Measurements from ENCODE around the gene LNX2. TPM values are rescaled to one million over a fixed set of nuclear protein-coding genes. Genes with fewer than 3 reads are reported as not detected.

LNX2 gene
- total and polyA plus RNA-seq, 5 donors from 2014 or later: 3.7 to 6.5 (median 4.8) TPM

- peaks cover 17% of the 10 kb centered on the region for H3K4me1 ChIP-seq (ENCODE audit: control insufficient read depth, insufficient read depth, low read length, poor library complexity, severe bottlenecking)
- H3K9me3 ChIP-seq (ENCODE audit: control insufficient read depth in 2 of 2, low read length in 2 of 2): no peaks in the 10 kb centered on the region
- H3K36me3 ChIP-seq (ENCODE audit: control insufficient read depth, insufficient read depth, low read length): peaks cover 14% of the 10 kb centered on the region
- peak overlapping the region in 1 of 4 donors; percentile 6 for H3K4me3 Mint-ChIP-seq
- H3K27ac Mint-ChIP-seq: peak overlapping the region in 2 of 3 donors; percentile 39 to 77
- no peaks in the 10 kb centered on the region for H3K27me3 ChIP-seq (ENCODE audit: control insufficient read depth, insufficient read depth, low read length)
- peaks cover 45 to 69% (median 60%) of the 10 kb centered on the region in 4 donors for H3K4me1 Mint-ChIP-seq
- DNase-seq: peak in 1 of 3 donors; percentile 6
- no peaks in the 10 kb centered on the region for H3K9me3 Mint-ChIP-seq
- H3K27ac ChIP-seq (ENCODE audit: insufficient read depth, low read length, poor library complexity, severe bottlenecking): peak overlapping the region; percentile 7
- H3K27me3 Mint-ChIP-seq: no peaks in the 10 kb centered on the region
- peaks cover 12% of the 10 kb centered on the region for H3K36me3 Mint-ChIP-seq
- ATAC-seq (ENCODE audit: low read depth in 2 of 2): no peak
- H3K4me3 ChIP-seq (ENCODE audit: low read depth, low read length): no peak overlapping the region
Observed at GRCh38 chr13:27636589-27637288, 16.4 kb upstream of the LNX2 start.

GRCh38 chr13:27635266-27635665 is 14.9 kb upstream of the LNX2 start:
- peaks cover 43 to 81% (median 67%) of the 10 kb centered on the region in 4 donors for H3K4me1 Mint-ChIP-seq
- no peak for DNase-seq
- H3K36me3 ChIP-seq (ENCODE audit: control insufficient read depth, insufficient read depth, low read length): peaks cover 24% of the 10 kb centered on the region
- H3K36me3 Mint-ChIP-seq: peaks cover 15% of the 10 kb centered on the region
- no peaks in the 10 kb centered on the region for H3K27me3 ChIP-seq (ENCODE audit: control insufficient read depth, insufficient read depth, low read length)
- no peaks in the 10 kb centered on the region for H3K27me3 Mint-ChIP-seq
- no peak for ATAC-seq (ENCODE audit: low read depth in 2 of 2)
- no peaks in the 10 kb centered on the region for H3K9me3 ChIP-seq (ENCODE audit: control insufficient read depth in 2 of 2, low read length in 2 of 2)
- H3K9me3 Mint-ChIP-seq: no peaks in the 10 kb centered on the region
- no peak overlapping the region for H3K4me3 ChIP-seq (ENCODE audit: low read depth, low read length)
- no peak overlapping the region for H3K27ac ChIP-seq (ENCODE audit: insufficient read depth, low read length, poor library complexity, severe bottlenecking)
- no peak overlapping the region for H3K4me3 Mint-ChIP-seq
- H3K27ac Mint-ChIP-seq: no peak overlapping the region
- H3K4me1 ChIP-seq (ENCODE audit: control insufficient read depth, insufficient read depth, low read length, poor library complexity, severe bottlenecking): peaks cover 17% of the 10 kb centered on the region

- H3K4me1 Mint-ChIP-seq: peaks cover 38 to 80% (median 65%) of the 10 kb centered on the region in 4 donors
Observed at GRCh38 chr13:27634791-27635190, 14.5 kb upstream of the LNX2 start.

GRCh38 chr13:27634231-27634630 is 13.9 kb upstream of the LNX2 start:
- H3K27me3 Mint-ChIP-seq: no peaks in the 10 kb centered on the region

More at GRCh38 chr13:27634791-27635190, 14.5 kb upstream of the LNX2 start:
- peaks cover 24% of the 10 kb centered on the region for H3K36me3 ChIP-seq (ENCODE audit: control insufficient read depth, insufficient read depth, low read length)
- H3K9me3 ChIP-seq (ENCODE audit: control insufficient read depth in 2 of 2, low read length in 2 of 2): no peaks in the 10 kb centered on the region
- DNase-seq (no peak), ATAC-seq (ENCODE audit: low read depth in 2 of 2) (no peak)
- Mint-ChIP-seq H3K36me3 (peaks cover 17% of the 10 kb centered on the region), H3K4me3 (no peak overlapping the region), H3K9me3 (no peaks in the 10 kb centered on the region), H3K27ac (peak overlapping the region in 1 of 3 donors; percentile 15), H3K27me3 (no peaks in the 10 kb centered on the region)
- H3K27ac ChIP-seq (ENCODE audit: insufficient read depth, low read length, poor library complexity, severe bottlenecking): no peak overlapping the region
- peaks cover 17% of the 10 kb centered on the region for H3K4me1 ChIP-seq (ENCODE audit: control insufficient read depth, insufficient read depth, low read length, poor library complexity, severe bottlenecking)
- no peak overlapping the region for H3K4me3 ChIP-seq (ENCODE audit: low read depth, low read length)
- H3K27me3 ChIP-seq (ENCODE audit: control insufficient read depth, insufficient read depth, low read length): no peaks in the 10 kb centered on the region

GRCh38 chr13:27632648-27633047 is 12.3 kb upstream of the LNX2 start:
- DNase-seq (no peak), ATAC-seq (ENCODE audit: low read depth in 2 of 2) (no peak)
- H3K27me3 ChIP-seq (ENCODE audit: control insufficient read depth, insufficient read depth, low read length): no peaks in the 10 kb centered on the region
- H3K9me3 Mint-ChIP-seq: no peaks in the 10 kb centered on the region
- peaks cover 29 to 77% (median 56%) of the 10 kb centered on the region in 4 donors for H3K4me1 Mint-ChIP-seq
- H3K4me3 ChIP-seq (ENCODE audit: low read depth, low read length): no peak overlapping the region
- H3K9me3 ChIP-seq (ENCODE audit: control insufficient read depth in 2 of 2, low read length in 2 of 2): no peaks in the 10 kb centered on the region
- H3K27me3 Mint-ChIP-seq: no peaks in the 10 kb centered on the region
- H3K4me3 Mint-ChIP-seq: no peak overlapping the region
- peaks cover 17% of the 10 kb centered on the region for H3K4me1 ChIP-seq (ENCODE audit: control insufficient read depth, insufficient read depth, low read length, poor library complexity, severe bottlenecking)
- peaks cover 24% of the 10 kb centered on the region for H3K36me3 Mint-ChIP-seq
- H3K27ac Mint-ChIP-seq: peak overlapping the region in 1 of 3 donors; percentile 26
- no peak overlapping the region for H3K27ac ChIP-seq (ENCODE audit: insufficient read depth, low read length, poor library complexity, severe bottlenecking)
- peaks cover 28% of the 10 kb centered on the region for H3K36me3 ChIP-seq (ENCODE audit: control insufficient read depth, insufficient read depth, low read length)

More at GRCh38 chr13:27634231-27634630, 13.9 kb upstream of the LNX2 start:
- H3K9me3 ChIP-seq (ENCODE audit: control insufficient read depth in 2 of 2, low read length in 2 of 2): no peaks in the 10 kb centered on the region
- Mint-ChIP-seq H3K9me3 (no peaks in the 10 kb centered on the region), H3K4me3 (no peak overlapping the region), H3K36me3 (peaks cover 17% of the 10 kb centered on the region), H3K27ac (peak overlapping the region in 2 of 3 donors; percentile 7 to 42), H3K4me1 (peaks cover 33 to 75% (median 60%) of the 10 kb centered on the region in 4 donors)
- no peak overlapping the region for H3K4me3 ChIP-seq (ENCODE audit: low read depth, low read length)
- DNase-seq (no peak), ATAC-seq (ENCODE audit: low read depth in 2 of 2) (no peak)
- H3K4me1 ChIP-seq (ENCODE audit: control insufficient read depth, insufficient read depth, low read length, poor library complexity, severe bottlenecking): peaks cover 17% of the 10 kb centered on the region
- no peak overlapping the region for H3K27ac ChIP-seq (ENCODE audit: insufficient read depth, low read length, poor library complexity, severe bottlenecking)
- no peaks in the 10 kb centered on the region for H3K27me3 ChIP-seq (ENCODE audit: control insufficient read depth, insufficient read depth, low read length)
- peaks cover 24% of the 10 kb centered on the region for H3K36me3 ChIP-seq (ENCODE audit: control insufficient read depth, insufficient read depth, low read length)

GRCh38 chr13:27632214-27632613 is 11.9 kb upstream of the LNX2 start:
- peaks cover 28% of the 10 kb centered on the region for H3K36me3 ChIP-seq (ENCODE audit: control insufficient read depth, insufficient read depth, low read length)

GRCh38 chr13:27631665-27632064 is 11.3 kb upstream of the LNX2 start:
- DNase-seq (no peak), ATAC-seq (ENCODE audit: low read depth in 2 of 2) (peak in 1 of 2 donors; percentile 20)
- Mint-ChIP-seq H3K36me3 (peaks cover 28% of the 10 kb centered on the region), H3K4me3 (no peak overlapping the region), H3K27me3 (no peaks in the 10 kb centered on the region), H3K27ac (peak overlapping the region; percentile 23 to 81 (median 28)), H3K9me3 (no peaks in the 10 kb centered on the region), H3K4me1 (peaks cover 30 to 80% (median 58%) of the 10 kb centered on the region in 4 donors)
- Histone ChIP-seq H3K4me1 (ENCODE audit: control insufficient read depth, insufficient read depth, low read length, poor library complexity, severe bottlenecking) (peaks cover 13% of the 10 kb centered on the region), H3K9me3 (ENCODE audit: control insufficient read depth in 2 of 2, low read length in 2 of 2) (no peaks in the 10 kb centered on the region), H3K36me3 (ENCODE audit: control insufficient read depth, insufficient read depth, low read length) (peaks cover 28% of the 10 kb centered on the region), H3K4me3 (ENCODE audit: low read depth, low read length) (no peak overlapping the region), H3K27me3 (ENCODE audit: control insufficient read depth, insufficient read depth, low read length) (no peaks in the 10 kb centered on the region), H3K27ac (ENCODE audit: insufficient read depth, low read length, poor library complexity, severe bottlenecking) (no peak overlapping the region)

More at GRCh38 chr13:27632214-27632613, 11.9 kb upstream of the LNX2 start:
- no peaks in the 10 kb centered on the region for H3K9me3 ChIP-seq (ENCODE audit: control insufficient read depth in 2 of 2, low read length in 2 of 2)
- H3K27ac ChIP-seq (ENCODE audit: insufficient read depth, low read length, poor library complexity, severe bottlenecking): no peak overlapping the region
- peaks cover 32 to 80% (median 59%) of the 10 kb centered on the region in 4 donors for H3K4me1 Mint-ChIP-seq
- H3K27me3 Mint-ChIP-seq: no peaks in the 10 kb centered on the region
- H3K27ac Mint-ChIP-seq: peak overlapping the region in 1 of 3 donors; percentile 81
- no peak for DNase-seq
- no peak overlapping the region for H3K4me3 ChIP-seq (ENCODE audit: low read depth, low read length)
- H3K36me3 Mint-ChIP-seq: peaks cover 25% of the 10 kb centered on the region
- ATAC-seq (ENCODE audit: low read depth in 2 of 2): no peak
- H3K4me1 ChIP-seq (ENCODE audit: control insufficient read depth, insufficient read depth, low read length, poor library complexity, severe bottlenecking): peaks cover 17% of the 10 kb centered on the region
- no peak overlapping the region for H3K4me3 Mint-ChIP-seq
- no peaks in the 10 kb centered on the region for H3K9me3 Mint-ChIP-seq
- H3K27me3 ChIP-seq (ENCODE audit: control insufficient read depth, insufficient read depth, low read length): no peaks in the 10 kb centered on the region

Data from CD4-positive, CD25-positive, alpha-beta regulatory T cell (primary cell).